GM18861 (cell line): ENCODE measurements around the gene WFDC10B.
"Not testable (repeated sequence)": the region's sequence is repeated elsewhere in the genome, so short reads cannot be mapped to it uniquely, and the experiment has no call there.

Experiments used
- ATAC-seq: cut with Tn5 transposase; IDR thresholded peaks from one replicate; pipeline ENCODE4 v1.9.1; 2021; ENCODE audit not compliant: unreplicated experiment

Gene WFDC10B

GRCh38 chr20:45649312-45649863 lies 55.4 kb downstream of the WFDC10B start:
- ATAC-seq = no peak

- no peak for ATAC-seq
Measured at GRCh38 chr20:45647441-45648050, 57.3 kb downstream of the WFDC10B start.

- no peak for ATAC-seq
Measured at GRCh38 chr20:45646875-45647274, 57.9 kb downstream of the WFDC10B start.

GRCh38 chr20:45645869-45646268 lies 59.0 kb downstream of the WFDC10B start:
- not testable (repeated sequence) for ATAC-seq

- not testable (repeated sequence) for ATAC-seq
Measured at GRCh38 chr20:45641076-45641475, 63.7 kb downstream of the WFDC10B start.

- no peak for ATAC-seq
Measured at GRCh38 chr20:45639687-45640086, 65.1 kb downstream of the WFDC10B start.

- ATAC-seq = no peak
Measured at GRCh38 chr20:45636513-45636912, 68.3 kb downstream of the WFDC10B start.
